ENCODE results near the gene CEP112. TPM values are rescaled to one million over a fixed set of nuclear protein-coding genes. Genes with fewer than 3 reads are reported as not detected.

The CEP112 gene
- total and polyA plus RNA-seq, 2 of the 4 experiments (the other 2 are of a cell fraction), result 2.5 to 5.6 TPM

- no peak overlapping the region for H3K56ac ChIP-seq (ENCODE audit: extremely low read depth, insufficient read depth, low read length)
- H2BK15ac ChIP-seq (ENCODE audit: low read depth, low read length), result no peak overlapping the region
- no peak overlapping the region for H4K91ac ChIP-seq (ENCODE audit: insufficient read depth, low read depth, low read length)
- no peak overlapping the region for H4K5ac ChIP-seq (ENCODE audit: low read depth, low read length)
- H3K27ac ChIP-seq (ENCODE audit: insufficient read depth, low read length), result no peak overlapping the region
- no peak overlapping the region for H3K18ac ChIP-seq (ENCODE audit: low read depth, low read length)
- no peaks in the 10 kb centered on the region for H3K4me1 ChIP-seq (ENCODE audit: control insufficient read depth, insufficient read depth, low read length)
- H4K8ac ChIP-seq (ENCODE audit: low read depth in 2 of 2, low read length in 2 of 2), result no peak overlapping the region
- H3K79me1 ChIP-seq (ENCODE audit: low read depth in 1 of 2, low read length in 2 of 2), result no peaks in the 10 kb centered on the region
- H3K4ac ChIP-seq (ENCODE audit: low read depth, low read length), result no peak overlapping the region
- in situ Hi-C loops (cut with MboI; ENCODE audit: low sequenced_read_pairs) (no loop called here), intact Hi-C loops (cut with micrococcal nuclease) (no loop called here), dilution Hi-C loops (cut with HindIII; ENCODE audit: low sequenced_read_pairs, unreplicated experiment) (no loop called here)
- no TSS peak for BruUV-seq (replicated peaks)
- WGBS, 2 experiments (ENCODE audit: extremely low coverage in 2 of 2, insufficient read length in 1 of 2), result no CpG with 5 or more reads among the region's 4 CpGs
- CTCF ChIA-PET, result no interaction called here
- H3K27me3 ChIP-seq (ENCODE audit: control insufficient read depth, insufficient read depth, low read length), result no peaks in the 10 kb centered on the region
- no peak overlapping the region for H3K23ac ChIP-seq (ENCODE audit: low read depth, low read length)
- no peaks in the 10 kb centered on the region for H3K36me3 ChIP-seq (ENCODE audit: control insufficient read depth, insufficient read depth, low read length)
- H3K9me1 ChIP-seq (ENCODE audit: insufficient read depth, low read length), result no peaks in the 10 kb centered on the region
- DNase-seq (no peak), ATAC-seq (ENCODE audit: low read depth) (no peak)
- no peak overlapping the region for H3K9ac ChIP-seq (ENCODE audit: low read depth, low read length)
- no peak overlapping the region for H3K14ac ChIP-seq (replicated peaks; ENCODE audit: low read depth, low read length)
- no peak overlapping the region for H2BK5ac ChIP-seq (ENCODE audit: low read depth, low read length, poor library complexity, severe bottlenecking)
- no peak overlapping the region for H2AK9ac ChIP-seq (replicated peaks; ENCODE audit: low read depth, low read length, poor library complexity)
- no peak overlapping the region for H3K4me3 ChIP-seq (ENCODE audit: insufficient read depth, low read depth, low read length)
- H4K20me1 ChIP-seq (ENCODE audit: insufficient read depth, low read length), result no peaks in the 10 kb centered on the region
- H2AFZ ChIP-seq (replicated peaks; ENCODE audit: low read length, poor library complexity), result no peak overlapping the region
- no peaks in the 10 kb centered on the region for H3K9me3 ChIP-seq (ENCODE audit: control insufficient read depth, insufficient read depth, low read length)
- H2AK5ac ChIP-seq (ENCODE audit: low read depth, low read length), result no peak overlapping the region
- no peak overlapping the region for H2BK20ac ChIP-seq (ENCODE audit: low read depth, low read length)
- POLR2A ChIA-PET (ENCODE audit: unreplicated experiment), result no interaction called here
- no peak overlapping the region for H2BK120ac ChIP-seq (ENCODE audit: low read depth, low read length)
- no peak for TF ChIP-seq BHLHE40 (IDR thresholded peaks at IDR 0.05; ENCODE audit: low read depth, low read length)
- TF ChIP-seq MAFK (IDR thresholded peaks at IDR 0.05; ENCODE audit: low read depth, low read length), result no peak
- TF ChIP-seq RFX5 (IDR thresholded peaks at IDR 0.05; ENCODE audit: low read depth, low read length), result no peak
- TF ChIP-seq POLR2A (IDR thresholded peaks at IDR 0.05; ENCODE audit: low read depth, low read length), result no peak
- H3K4me2 ChIP-seq (ENCODE audit: low read depth, low read length), result no peak overlapping the region
Observed at GRCh38 chr17:65762973-65763372, 429.0 kb downstream of the CEP112 start.

All from IMR-90 (cell line).